Cardiac fibroblast (primary cell): ENCODE measurements around the gene SQSTM1.
A peak's percentile ranks its signal among the peaks of the same experiment; 100 is the strongest.

ENCODE experiments used
- DNase-seq, 2 donors: peaks; one replicate each; pipeline versions ENCODE4 v3.0.0 to v3.0.0-alpha.2; 2010; ENCODE audit warnings: low read depth in 2 of 2
- H3K4me3 ChIP-seq, 2 donors: replicated peaks in 1 of 2; 1 replicate in 1 of 2; 2 replicates in 1 of 2; pipeline ENCODE4 v1.5.1; 2011; ENCODE audit warnings: low read depth in 2 of 2, low read length in 2 of 2, mild to moderate bottlenecking in 2 of 2, moderate library complexity in 1 of 2
- TF ChIP-seq, protein P1 (sequence below): IDR thresholded peaks from one replicate; pipeline ENCODE4 v1.5.1; 2011; ENCODE audit warnings: low read depth, mild to moderate bottlenecking, low read length, inconsistent platforms

Gene SQSTM1

DNA sequence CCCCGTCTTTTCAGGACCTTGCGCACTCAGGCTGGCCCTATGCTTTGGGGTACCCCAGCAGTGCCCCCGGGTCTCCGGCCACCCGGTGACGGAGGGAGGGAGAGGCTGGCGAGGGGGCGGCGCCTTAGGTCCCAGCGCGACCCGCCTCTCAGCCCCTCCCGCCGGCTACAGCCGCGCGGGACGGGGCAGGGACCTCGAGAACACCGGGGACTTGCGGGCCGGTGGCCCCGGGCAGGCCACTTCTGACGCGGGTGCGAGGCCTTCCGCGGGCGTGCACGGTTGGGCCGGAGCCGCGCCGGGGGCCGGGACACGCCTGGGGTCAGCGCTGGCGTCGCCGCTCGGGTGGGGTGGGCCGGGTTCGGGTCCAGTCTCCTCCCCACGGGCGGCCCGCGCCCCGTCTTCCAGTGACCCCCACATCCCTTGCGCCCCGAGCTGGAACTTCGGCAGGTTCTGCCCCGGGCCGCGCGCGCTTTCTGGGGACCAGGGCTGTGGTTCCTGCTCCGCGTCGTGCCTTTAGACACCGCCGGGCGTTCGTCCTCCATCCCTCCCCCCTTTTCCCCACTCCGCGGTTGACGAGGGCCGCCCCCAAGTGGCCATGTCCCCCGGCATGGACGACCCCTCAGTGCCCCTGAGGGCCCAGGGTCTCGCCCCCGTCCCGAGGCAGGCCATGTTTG, 3.8 kb upstream of the SQSTM1 start:
- no peak for DNase-seq
- peak overlapping the region; percentile 28 to 35 for H3K4me3 ChIP-seq
- TF ChIP-seq, protein P1, sequence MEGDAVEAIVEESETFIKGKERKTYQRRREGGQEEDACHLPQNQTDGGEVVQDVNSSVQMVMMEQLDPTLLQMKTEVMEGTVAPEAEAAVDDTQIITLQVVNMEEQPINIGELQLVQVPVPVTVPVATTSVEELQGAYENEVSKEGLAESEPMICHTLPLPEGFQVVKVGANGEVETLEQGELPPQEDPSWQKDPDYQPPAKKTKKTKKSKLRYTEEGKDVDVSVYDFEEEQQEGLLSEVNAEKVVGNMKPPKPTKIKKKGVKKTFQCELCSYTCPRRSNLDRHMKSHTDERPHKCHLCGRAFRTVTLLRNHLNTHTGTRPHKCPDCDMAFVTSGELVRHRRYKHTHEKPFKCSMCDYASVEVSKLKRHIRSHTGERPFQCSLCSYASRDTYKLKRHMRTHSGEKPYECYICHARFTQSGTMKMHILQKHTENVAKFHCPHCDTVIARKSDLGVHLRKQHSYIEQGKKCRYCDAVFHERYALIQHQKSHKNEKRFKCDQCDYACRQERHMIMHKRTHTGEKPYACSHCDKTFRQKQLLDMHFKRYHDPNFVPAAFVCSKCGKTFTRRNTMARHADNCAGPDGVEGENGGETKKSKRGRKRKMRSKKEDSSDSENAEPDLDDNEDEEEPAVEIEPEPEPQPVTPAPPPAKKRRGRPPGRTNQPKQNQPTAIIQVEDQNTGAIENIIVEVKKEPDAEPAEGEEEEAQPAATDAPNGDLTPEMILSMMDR: no peak

DNA sequence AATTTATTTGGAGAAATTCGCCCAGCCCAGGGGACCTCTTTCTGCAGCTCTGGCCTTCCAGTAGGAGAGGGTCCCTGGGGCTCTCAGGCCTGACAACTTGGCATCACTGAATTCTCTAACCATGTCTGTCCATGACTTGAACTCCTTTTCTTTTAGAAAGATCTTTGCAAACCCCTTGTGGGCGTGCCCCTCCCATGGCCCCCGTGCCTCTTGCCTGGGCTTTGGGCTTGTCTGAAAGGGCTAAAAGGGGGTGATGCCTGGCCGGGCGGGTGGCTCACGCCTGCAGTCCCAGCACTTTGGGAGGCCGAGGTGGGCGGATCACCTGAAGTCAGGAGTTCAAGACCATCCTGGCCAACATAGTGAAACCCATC, 3.2 kb upstream of the SQSTM1 start:
- no peak overlapping the region for H3K4me3 ChIP-seq
- TF ChIP-seq, protein P1: no peak
- no peak for DNase-seq

DNA sequence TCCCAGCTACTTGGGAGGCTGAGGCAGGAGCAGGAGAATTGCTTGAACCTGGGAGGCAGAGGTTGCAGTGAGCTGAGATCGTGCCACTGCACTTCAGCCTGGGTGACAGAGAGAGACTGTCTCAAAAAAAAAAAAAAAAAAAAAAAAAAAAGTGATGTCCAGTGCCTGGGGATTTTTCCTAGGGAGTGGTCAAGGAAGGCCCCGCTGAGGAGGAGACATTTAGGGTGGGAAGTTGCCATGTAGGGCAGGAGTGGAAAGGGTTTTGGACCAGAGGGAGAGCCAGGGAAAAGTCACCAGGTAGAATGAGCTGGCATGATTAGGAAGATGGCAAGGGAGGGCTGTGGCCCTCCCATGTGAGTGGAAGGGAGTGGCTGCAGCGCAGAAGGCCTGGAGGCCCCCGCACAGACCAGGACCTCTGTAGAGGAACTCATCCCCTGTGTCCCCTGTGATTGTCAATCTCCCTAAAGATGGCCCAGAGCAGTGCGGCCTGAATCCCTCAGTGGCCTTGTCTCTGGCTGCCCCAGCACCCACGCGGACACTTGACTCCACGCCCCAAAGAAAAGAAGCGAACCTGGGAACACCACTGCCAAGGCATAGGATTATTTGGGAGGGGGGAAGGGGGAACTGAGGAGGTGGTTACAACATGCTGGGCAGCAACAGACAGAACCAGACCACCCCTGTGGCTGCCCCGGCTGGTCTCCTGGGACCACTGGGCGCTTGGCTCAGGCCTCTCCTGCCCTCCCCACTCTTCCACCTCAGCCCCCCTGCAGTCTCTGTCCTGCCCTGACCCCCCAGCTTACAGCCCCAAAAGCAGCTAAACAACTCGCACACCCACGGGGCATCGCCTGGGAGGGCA, 2.6 kb upstream of the SQSTM1 start:
- TF ChIP-seq, protein P1: no peak
- DNase-seq: no peak
- no peak overlapping the region for H3K4me3 ChIP-seq

DNA sequence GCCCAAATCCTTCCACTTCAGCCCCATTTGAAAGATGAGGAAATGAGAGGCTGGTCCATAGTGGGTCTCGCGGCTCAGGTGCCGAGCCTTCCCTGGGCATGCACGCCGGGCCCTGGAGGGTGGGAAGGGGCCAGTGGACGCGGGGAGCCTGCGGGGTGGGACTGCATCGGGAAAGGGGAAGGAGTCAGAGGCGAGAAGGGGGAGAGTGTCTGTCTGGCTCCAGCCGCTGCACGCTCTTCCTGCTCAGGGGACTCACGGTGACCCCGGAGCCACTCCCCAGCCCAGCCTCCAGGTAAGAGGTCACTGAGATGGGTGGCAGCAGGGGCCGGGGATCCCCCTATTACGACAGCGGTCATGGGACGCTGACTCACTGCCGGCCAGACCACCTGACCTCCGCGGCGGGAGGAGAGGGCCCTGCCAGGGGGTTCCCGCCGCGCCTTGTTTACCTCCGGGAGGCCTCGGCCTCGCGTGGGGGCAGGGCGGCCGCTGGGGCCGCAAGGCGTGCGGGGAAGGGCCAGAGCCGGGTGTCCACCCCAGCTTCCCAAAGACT, 1.9 kb upstream of the SQSTM1 start:
- TF ChIP-seq, protein P1: no peak
- H3K4me3 ChIP-seq: peak overlapping the region; percentile 1 to 33

DNA sequence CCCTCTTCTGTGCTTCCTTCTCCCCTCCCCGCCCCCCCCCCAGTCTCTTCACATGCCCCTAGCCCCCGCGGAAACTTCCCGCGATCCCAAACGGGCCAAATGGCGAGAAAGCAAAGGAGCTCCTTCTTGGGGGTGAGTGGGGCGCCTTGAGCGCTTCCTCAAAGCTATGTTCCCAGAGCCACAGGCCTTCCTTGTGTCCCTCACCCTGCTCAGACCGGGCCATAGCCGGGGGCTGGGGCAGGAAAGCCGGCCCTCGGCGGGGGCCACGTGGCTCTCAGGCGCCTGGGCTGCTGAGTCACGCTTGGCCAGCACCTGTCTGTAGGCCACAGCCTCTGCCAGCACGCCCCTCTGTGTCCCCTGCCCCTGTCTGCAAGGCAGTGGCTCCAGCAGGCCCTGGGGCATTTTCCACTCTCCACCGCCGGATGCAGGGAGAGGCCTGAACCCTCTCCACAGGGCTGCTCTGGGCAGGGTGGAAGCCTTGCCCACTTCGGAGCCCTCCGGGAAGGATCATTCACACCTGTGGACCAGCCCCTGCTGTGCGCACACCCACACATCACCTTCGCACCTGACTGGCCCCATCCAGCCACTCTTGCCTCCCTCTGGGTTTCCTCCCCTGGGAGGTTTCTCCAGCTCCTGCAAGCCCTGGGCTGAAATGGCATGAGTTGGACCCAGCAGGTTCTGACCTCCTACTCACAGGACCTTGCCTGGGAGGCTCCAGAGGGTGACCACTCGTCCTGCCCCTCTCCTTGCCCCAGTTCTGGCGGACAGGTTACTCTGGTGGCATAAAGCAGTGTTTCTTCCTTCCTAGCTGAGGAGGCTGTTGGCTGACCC, 1.2 kb upstream of the SQSTM1 start:
- peak overlapping the region; percentile 13 to 33 for H3K4me3 ChIP-seq
- DNase-seq: peak; percentile 78 to 81
- TF ChIP-seq, protein P1: no peak

More for the DNA sequence above, 1.9 kb upstream of the SQSTM1 start:
- DNase-seq: peak; percentile 95 to 98

DNA sequence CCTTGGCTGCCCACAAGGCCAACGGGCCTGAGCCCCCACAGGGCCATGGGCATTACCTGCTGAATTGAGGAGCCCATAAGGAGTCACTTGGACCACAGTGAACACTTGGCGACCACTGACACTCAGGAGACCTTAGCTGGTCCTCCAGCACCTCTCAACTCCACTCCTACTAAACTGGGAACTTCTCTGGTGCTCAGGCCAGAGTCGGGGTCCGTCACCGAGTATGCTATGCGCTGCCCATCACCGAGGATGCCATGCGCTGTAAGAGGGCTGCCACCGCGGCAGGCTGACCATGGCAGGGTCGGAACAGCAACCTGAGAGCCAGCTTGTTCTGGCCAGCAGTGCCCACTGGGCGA, 600 bp upstream of the SQSTM1 start:
- no peak for DNase-seq

More for the DNA sequence above, 600 bp upstream of the SQSTM1 start:
- peak overlapping the region; percentile 85 to 91 for H3K4me3 ChIP-seq
- TF ChIP-seq, protein P1: no peak
